NCI-H187 treated with DMSO at 0.1 percent for 48 hours (cell line): ENCODE measurements around the gene CMTM8.

Experiments
- DNase-seq: peaks from one replicate; lab custom pipeline; 2025; lab: John Stamatoyannopoulos, UW

The CMTM8 gene

DNA sequence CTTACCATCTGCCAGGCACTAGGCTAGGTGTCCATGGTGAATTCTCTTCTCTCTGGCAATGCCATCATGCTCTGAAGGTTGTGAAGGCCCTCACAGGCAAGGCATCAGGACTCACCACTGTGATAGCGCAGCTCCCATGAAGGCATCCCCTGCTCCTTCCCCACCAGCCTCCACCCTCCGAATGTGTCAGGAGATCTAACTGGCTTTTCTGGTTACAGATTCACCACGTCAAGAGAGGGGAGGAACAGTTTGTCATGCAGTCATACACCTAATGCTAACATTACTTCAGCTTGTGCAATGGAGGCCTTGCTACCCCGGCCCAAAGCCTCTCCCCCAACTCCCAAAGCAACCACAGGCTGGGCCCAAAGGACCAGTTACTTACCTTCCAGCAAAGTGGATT lies 8.9 kb upstream of the CMTM8 start:
- no peak for DNase-seq

DNA sequence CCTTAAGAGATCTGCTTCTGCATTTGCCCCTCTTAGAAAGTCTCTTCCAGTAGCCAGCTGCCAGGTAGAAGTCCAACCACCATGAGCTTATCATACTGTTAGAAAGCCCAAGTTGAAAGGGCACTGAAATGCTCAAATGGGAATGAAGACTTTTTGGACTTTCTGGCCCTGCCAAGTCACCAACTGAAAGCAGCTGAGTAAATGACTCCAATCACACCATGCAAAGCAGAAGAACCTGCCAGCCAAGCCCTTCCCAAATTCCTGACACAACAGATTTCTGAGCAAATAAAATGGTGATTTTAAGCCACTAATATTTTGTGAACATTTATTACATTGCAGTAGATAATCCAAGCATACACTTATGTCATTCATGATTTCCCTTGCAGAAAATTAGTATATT lies 2.1 kb upstream of the CMTM8 start:
- DNase-seq: no peak

DNA sequence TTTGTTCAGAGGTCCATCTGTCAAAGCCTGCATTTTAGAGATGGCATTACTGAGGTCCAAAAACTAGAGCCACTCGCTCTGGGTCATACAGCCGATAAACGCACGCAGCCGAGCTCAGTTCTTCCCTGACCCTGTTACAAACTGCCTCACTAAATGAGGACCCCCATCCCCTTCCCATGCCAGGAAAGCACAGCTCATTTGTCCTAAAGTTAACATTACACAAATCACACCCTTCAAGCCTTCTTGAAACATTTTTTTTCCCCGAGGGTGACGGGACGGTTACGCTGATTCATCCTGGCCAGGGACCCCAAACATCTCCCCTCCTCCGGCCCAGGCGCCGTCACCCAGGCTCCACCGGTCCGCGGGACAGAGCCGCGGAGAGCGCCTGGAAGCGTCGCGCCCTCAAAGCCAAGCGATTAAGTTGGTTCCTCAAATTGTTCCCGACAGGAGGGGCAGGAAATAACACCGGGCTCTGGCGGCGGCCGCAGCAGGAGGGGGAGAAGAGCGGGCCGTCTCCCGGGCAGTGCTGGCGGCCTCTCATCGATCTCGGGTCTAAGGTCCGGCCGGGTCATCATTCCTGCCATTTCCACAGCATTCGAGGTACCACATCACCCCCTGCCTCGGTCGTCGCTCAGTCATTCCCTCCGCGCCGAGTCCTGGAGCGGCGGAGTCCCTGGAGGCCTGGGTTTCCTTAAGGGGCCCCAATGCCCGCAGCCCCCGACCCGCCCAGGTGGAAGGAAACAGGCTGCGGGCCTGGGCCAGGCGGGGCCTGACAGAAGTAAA lies 619 bp upstream of the CMTM8 start:
- DNase-seq: no peak

GRCh38 chr3:32239307-32240158 lies 1.1 kb downstream of the CMTM8 start:
- no peak for DNase-seq

DNA sequence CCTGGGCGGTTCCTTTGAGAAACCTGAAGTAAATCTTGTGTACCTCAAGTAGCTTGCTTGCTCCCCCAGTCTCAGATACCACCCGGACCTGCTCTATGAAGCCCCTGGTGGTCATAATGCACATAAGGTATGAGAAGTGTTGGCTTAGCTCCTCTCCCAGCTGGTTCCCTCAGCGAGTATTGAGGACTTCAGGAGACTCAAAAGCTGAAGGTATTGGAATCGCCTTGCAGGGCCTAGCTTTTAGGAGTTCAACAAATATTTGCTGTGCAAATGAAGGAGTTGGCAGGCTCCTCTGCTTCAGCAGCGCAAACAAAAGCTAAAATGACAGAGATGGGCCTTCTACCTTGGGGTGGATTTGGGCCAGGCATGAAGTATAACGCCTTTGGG lies 1.7 kb downstream of the CMTM8 start:
- no peak for DNase-seq

DNA sequence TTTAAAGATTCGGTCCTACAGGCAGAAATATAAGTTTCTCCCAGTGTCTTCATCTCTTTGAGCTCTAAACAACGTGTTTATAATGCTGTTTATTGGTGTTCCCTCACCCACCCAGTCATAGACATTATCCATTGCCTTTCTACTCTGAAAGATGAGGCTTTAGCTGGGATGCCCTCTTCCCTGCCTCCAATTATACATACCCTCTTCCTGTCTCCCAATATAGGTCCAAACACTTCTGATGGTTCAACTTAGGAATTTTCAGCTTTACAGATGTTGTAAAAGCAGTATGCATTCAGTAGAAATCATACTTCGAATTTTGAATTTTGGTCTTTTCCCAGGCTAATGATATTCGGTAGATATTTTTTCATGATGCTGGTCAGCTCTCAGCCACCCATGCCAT lies 2.6 kb downstream of the CMTM8 start:
- no peak for DNase-seq

- no peak for DNase-seq
Observed at GRCh38 chr3:32243519-32243918, 5.0 kb downstream of the CMTM8 start.

DNA sequence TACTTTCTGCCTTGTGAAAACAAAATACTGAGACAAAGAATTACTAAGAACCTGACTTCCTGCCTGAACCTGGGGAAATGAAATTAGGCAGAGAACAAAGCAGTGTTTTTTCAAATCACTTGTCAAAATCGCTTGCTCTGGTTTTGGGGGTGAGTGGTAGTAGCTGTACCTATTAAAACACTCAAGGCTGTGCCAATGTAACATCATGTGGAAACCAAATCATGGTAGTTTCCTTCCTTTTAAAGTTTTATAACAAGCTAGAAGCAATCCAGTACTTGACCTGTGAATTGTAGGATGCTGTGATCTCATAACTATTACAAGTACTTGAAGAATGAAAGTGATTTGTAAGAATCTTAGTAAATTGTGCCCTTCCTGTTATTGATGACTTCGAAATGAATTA lies 6.7 kb downstream of the CMTM8 start:
- no peak for DNase-seq

DNA sequence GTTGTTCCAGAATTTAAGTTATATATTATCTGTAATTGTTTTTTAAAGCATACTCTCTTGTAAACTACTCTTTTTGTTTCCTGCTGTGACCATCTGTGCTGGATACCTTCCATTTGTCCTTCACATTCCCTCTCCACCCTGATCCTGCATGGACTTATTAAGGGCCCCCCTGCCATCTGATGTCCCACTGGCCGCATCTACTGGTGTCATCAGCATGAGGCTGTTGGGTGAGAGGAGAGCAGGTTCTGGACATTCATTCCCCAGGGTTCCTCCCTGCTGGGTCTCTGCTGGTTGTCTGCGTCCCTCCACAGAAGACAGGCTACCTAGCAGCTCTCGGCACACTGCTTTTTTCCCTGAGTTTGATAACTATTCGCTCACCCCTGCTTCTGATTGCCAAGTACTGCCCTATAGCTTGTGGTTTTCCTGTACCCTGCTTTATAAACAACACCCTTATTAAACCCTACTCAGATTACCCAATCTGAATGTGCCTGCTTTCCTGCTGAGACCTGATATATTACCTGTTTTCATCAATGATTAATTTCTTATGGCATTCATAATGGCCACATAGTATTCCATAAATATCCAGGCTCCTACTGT lies 7.7 kb downstream of the CMTM8 start:
- DNase-seq: no peak

DNA sequence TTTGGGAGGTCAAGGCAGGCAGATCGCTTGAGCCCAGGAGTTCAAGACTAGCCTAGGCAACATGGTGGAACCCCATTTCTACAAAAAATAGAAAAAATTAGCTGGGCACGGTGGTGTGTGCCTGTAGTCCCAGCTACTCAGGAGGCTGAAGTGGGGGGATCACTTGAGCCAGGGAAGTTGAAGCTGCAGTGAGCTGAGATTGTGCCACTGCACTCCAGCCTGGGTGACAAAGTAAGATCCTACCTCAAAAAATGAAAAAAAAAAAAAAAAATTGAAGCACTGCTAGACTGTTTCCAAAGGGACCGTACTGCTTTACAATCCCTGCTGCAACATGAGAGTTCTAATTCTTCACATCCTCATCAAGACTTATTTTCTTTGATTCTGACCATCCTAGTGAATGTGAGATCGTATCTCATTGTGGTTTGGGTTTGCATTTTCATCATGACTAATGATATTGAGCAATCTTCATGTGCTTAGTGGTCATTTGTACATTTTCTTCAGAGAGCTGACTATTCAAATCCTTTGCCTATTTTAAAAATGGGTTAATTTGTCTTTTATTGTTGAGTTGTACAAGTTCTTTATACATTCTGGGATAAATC lies 10.8 kb downstream of the CMTM8 start:
- no peak for DNase-seq

DNA sequence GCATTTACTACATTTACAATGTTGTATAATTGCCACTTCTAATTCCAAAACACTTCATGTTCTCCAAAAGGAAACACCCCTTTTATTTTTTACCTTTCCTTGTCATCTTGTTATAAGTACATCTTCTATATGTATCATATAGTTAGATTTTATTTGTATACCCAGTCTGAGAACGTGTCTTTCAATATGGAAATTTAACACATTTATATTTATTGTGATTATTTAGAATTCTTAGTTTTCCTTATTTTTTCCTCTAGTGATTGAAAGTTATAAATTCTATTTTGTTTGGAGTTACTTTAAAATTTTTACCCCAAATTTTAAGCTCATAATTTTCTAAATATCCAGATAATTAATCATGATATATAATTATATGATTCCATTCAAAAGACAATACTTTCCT lies 15.8 kb downstream of the CMTM8 start:
- no peak for DNase-seq

- DNase-seq: no peak
Observed at GRCh38 chr3:32255345-32255744, 16.9 kb downstream of the CMTM8 start.

GRCh38 chr3:32256206-32256605 lies 17.7 kb downstream of the CMTM8 start:
- DNase-seq: no peak

GRCh38 chr3:32257042-32257441 lies 18.6 kb downstream of the CMTM8 start:
- no peak for DNase-seq

GRCh38 chr3:32257641-32258438 lies 19.4 kb downstream of the CMTM8 start:
- DNase-seq: no peak

DNA sequence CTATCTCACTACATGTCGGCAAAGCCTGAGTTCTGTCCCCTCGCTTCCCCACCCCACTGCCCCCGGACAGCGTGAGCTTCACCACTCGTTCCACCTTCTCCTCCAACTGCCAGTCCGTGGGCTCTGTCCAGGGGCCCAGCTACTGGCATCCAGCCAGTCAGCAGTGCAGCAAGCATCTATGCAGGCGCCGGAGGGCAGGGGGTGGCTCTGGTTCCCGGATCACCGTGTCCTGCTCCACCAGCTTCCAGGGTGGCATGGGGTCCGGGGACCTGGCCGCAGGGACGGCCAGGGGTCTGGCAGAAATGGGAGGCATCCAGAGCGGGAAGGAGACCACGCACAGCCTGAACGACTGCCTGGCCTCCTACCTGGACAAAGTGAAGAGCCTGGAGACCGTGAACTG lies 20.4 kb downstream of the CMTM8 start:
- DNase-seq: no peak

DNA sequence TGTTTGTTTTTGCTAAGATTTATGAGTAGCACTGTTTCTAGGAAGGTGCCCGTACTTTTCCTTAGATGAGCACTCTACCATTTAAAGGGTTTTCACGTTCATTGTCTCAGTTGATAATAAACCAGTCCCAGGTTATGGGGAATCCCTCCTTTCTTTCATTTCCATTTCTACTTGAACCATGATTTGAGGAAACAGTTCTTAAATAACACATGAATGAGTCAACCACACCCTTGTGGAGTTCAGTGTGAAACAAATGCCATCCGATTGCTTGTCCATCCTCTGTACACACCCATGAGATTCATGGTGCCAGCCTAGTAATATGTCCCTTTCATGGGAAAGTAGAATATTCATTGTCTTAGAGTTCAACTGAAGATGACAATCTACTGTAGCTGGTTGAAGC lies 23.1 kb downstream of the CMTM8 start:
- no peak for DNase-seq

- DNase-seq: no peak
Observed at GRCh38 chr3:32262201-32262600, 23.7 kb downstream of the CMTM8 start.

DNA sequence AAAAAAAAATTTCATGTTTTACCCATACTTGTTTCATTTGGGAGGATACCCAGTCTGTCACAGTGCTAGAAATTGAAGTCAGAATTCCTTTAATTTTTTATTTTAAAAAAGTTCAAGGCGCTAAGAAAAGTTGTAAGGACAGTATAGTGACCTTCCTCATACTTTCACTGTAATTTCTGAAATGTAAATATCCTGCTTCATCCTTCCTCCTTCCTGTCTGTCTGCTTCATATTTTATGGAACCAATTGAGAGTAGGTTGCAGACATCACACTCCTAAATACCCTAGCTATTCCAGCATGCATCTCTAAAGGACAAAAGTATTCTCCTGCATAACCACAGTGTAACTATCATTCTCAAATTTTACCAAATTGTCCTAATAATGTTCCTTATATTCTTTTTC lies 35.8 kb downstream of the CMTM8 start:
- DNase-seq: no peak

DNA sequence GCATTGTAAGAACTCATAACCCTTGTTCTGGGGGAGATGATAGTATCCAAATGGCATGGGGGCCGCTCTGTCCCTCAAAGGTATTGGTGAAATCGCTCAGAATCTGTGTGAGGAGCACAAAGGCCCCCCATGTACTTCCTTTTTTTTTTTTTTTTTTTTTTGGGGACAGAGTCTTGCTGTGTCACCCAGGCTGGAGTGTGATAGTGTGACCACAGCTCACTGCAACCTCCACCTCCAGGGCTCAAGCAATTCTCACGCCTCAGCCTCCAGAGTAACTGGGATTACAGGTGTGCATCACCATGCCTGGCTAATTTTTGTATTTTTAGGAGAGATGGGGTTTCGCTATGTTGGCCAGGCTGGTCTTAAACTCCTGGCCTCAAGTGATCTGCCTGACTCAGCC lies 37.0 kb downstream of the CMTM8 start:
- DNase-seq: no peak

GRCh38 chr3:32276279-32276841 lies 37.9 kb downstream of the CMTM8 start:
- DNase-seq: no peak

GRCh38 chr3:32278714-32279113 lies 40.2 kb downstream of the CMTM8 start:
- DNase-seq: no peak
